Erythroblast (primary cell): ENCODE measurements around the gene ENG.

Experiments used
- GATA1 ChIP-seq: IDR thresholded peaks from 2 replicates; pipeline ENCODE4 v1.6.1; 2011; ENCODE audit warnings: low read depth, mild to moderate bottlenecking, control low read depth, low read length, moderate library complexity
- POLR2A ChIP-seq: IDR thresholded peaks from 2 replicates; pipeline ENCODE4 v1.6.1; 2011; ENCODE audit warnings: mild to moderate bottlenecking, low read length

- TF ChIP-seq POLR2A (no peak), GATA1 (no peak)
Observed at GRCh38 chr9:127872369-127873222, 18.1 kb upstream of the ENG start.
